GM19025 (cell line): ENCODE measurements around the gene PRSS23.

Source experiments
- ATAC-seq: cut with Tn5 transposase; IDR thresholded peaks from one replicate; pipeline ENCODE4 v1.9.1; 2021; ENCODE audit warnings: mild to moderate bottlenecking, low read depth, moderate library complexity; ENCODE audit not compliant: unreplicated experiment

Gene PRSS23

DNA sequence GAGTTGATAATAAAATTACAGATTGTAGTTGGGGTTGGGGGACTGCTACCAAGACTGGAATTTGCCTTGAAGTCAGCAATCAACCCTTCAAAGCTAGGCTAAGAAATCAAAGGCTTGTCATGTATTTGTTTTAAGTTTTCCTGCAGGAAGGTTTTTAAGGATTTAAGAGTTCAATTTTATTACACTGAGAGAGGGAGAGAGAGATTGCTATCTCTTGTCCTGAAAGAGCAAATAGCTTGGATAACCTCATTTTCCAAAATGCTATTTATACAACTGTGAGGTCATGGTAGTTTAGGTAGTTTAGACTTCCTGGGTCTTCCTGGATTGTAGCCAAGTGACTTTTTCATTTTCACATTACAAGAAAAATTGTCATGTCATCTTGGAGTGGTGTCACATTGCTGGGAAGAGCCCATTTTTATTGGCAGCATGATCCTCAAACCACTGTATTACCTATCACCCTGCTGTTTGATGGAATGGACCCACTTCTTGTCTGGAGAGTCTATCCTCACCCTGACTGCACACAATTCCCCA is 10.1 kb upstream of the PRSS23 start:
- no peak for ATAC-seq

DNA sequence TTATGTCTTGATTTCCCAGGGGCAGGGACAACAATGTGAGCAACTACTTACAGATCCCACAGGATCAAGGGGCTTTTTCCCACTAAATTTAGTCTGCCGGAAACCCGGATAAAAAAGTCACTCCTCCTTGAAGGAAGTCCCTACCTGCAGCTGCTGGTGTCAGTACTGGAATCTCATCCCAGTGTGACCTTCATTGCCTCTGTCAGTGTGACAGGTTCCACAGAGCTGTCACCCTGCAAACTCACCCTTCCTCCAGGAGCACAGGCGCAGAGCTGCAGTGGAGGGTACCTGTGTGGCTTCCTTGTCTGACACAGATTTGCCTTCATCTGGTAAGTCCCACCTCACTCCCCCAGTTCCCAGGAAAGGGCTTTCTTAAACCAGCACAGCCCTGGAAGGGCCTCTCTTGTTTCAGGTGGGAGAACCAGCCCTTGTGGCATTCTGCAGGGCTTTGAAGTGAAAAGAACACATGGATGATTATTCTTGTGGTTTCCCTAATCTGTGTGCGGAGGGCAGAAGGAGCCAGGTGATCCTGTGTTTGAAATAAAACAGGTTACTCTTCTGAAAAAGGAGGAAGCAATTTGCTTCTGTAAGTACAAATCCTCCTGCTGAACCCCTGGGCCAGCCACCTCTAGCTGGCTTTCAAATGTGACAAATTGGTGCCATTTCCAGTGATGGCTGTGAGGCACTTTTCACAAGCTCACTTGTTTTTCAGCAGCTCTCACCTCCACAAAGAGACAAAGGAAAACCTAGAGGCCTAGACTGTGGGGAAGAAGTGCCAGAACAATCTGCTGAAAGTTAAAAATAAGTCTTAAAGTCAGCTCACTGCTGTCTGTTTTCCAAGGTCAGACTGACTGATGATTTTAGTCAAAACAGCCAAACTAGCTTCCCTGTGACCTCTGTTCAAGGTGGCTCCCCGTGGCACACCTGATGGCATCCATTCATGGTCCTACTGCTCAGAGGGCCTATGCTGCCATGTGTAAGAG is 9.2 kb upstream of the PRSS23 start:
- no peak for ATAC-seq

DNA sequence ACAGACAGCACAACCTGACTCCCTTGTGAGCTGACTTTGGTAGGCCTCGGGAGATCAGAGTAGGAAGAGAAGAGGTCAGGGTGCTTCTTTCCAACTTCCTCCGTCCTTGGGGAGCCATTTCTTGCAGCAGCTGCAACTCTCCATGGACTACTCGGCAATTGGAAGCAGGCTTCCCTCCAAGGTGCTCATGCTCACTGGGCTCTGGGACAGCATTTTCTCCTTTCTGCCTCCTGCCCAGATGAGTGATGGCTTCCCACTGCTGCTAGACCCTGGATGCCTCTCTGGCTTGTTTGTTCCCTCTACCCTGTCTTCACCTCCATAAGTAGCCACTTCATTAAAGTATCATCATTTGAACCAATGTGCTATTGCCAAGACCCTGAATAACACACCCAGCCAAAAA is 8.2 kb upstream of the PRSS23 start:
- no peak for ATAC-seq

DNA sequence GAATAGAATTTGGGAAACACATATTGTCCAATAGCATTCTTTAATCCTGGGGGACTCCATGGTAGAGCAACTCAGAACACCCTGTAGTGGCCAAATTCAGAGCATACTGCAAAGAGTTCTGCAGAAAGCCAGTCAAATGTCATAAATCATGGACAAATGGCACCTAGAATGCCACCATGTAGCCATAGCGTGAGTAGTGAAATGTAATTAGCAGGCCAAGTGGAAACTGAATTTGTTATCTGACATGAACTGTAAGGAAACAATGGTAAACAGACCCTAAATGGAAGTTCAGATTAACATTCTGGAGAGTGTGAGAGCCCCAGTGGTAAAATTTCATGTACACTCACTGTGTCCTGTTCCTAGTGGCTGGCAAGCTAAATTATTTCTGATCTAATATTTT is 7.0 kb upstream of the PRSS23 start:
- no peak for ATAC-seq

DNA sequence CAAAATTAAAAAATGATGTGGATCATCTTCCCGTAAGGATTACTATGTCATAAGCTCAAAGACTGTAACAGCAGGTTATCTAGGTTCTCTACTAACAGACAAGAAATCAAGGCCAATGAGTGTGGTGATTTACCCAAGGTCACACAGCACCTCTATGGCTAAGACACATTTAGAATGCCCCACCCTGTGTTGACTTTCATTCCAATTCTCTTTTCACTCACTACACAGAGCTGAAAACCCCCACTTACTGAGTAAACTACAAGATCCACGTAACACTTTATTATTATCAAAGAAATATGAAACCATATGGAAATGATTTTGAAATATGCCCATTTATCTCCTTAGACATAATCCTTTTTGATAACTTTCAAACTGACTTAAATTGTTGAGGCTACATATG is 4.8 kb upstream of the PRSS23 start:
- no peak for ATAC-seq

DNA sequence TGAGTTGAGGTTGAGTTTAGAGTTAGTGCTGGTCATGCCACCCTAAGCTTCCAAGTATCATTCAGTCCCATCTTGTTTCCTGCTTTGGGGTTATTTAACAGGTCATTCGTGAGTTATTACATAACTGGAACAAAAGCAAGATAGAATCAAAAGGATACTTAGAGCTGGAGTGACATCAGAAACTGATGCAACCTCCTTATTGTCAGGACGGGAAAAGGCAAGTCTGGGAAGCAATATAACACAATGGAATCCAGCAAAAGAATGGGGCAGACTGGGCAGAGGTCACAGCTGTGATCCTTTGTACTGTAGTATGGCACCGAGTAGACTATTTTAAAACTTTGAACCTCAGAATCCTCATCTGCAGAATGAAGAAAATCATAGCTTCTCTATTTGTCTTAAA is 4.4 kb upstream of the PRSS23 start:
- no peak for ATAC-seq

DNA sequence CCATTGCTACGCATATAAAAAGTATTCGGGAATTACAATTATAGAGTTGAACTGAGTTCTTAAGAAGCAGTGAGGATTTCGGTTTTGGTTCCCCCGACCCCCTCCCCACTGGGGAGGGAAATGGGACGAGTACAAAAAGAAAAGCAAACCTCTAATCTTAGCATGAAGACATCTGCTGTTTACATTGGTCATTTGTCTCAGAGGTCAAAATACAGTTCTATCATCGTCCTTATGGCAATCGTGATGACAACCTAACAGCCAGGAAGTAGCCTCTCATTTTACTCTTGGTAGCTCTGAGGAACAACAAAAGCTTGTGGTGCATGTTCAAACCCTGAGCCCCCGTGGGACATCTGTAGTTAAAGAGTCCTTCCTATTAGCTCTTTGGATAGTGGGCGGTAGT is 3.2 kb upstream of the PRSS23 start:
- no peak for ATAC-seq

DNA sequence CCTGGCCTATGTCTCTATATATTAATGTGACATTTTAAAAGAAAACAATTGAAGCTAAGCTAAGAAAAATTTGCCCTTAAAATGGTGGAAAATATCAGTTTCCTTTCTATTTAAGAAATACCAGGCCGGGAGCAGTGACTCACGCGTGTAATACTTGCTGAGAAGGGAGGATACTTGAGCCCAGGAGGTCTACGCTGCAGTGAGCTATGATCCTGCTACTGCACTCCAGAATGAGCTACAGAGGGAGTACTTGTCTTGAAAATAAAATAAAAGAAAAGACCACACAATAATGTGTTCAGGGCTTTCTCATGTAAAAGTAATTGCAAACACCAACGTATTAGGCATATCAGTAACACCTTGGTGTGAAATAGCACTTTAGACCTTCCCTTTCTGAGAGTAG is 1.4 kb upstream of the PRSS23 start:
- no peak for ATAC-seq

DNA sequence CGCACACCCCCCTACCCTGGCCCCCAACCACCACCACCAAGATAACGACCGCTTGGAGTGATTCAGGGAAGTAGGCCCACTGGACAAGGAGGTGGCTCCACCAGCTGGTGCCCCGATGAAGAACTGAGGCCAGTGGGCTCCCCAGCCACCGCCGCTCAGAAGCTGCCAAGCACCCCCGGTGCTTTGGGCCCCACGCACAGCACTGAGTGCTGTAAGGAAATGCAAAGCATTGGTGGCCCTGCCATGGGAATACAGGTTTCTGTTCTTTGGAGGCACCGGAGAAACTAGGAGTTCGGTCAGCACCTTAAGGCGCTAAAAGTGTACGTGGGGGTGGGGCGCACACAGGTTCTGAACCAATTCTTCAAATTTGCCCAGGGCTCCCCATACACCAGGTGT is 664 bp upstream of the PRSS23 start:
- no peak for ATAC-seq

DNA sequence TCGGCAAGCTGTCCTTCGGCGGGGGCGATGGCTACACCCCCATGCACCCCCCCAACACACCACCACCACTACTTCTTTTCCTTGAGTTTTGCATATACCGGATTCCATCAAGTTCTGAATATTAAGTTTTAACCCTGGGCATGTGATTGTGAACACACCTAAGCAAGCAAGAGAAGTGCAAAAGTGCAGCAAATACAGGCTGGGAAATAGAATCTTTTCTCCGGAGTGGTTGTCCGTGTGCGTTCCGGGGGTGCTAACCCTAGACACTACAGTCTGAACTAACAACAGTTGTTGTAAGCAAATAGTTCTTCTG is 574 bp downstream of the PRSS23 start:
- no peak for ATAC-seq

DNA sequence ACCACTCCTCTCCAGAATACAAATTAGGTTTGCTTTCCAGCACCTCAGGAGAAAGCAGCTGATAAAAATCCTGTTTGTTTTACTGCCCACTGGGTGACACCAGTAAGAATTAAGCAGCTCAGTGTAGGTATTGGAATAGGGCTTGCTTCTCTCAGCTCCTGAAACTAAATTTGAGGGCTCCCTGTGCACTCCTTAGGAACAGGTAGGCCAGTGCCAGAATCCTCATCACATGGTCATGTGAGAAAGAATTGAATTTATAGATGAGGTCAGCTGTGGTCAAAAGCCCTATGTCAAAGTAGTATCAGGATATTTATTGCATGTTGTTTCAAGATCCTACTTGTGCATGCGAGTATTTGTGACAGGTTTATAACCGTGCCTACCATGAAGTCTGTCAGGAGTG is 1.0 kb downstream of the PRSS23 start:
- ATAC-seq = no peak

DNA sequence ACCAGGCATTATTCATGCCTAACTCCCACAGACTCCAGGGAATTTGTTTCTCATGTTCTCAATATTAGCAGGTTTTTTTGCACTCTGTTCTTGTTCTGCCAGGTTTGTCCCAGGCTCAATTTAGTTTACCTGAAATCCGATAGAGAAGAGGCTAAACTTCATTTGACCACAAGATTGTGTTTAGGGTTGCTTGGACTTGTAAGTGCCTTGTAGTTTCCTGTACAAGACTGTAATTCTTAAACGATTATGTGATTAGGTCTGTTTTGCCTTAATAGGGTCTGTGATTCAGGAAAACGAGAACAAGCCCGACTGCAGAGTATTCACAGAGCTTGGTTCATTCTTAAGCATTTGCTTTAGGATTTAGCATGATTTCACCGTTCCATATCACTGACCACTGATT is 1.8 kb downstream of the PRSS23 start:
- no peak for ATAC-seq

DNA sequence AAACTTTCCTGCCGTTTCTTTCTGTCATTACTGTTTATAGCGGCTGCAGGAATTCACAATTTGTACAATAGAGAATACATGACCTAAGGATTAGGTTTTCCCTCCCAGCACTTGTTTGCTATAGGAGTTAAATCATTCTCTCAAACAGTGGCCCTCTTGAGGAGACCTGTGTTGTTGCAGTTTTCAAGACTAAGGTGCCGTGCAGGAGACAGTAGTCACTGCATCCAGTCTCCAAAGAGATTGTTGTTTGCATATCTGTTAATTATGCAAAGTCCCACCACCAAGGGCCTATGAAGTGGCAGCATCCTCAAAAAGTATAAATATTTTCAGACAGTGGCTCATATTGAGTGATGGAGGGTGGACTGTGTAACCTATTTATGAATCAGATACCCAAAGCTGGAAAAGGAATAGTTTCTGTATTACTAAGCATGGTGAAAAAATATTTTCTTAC is 2.3 kb downstream of the PRSS23 start:
- no peak for ATAC-seq

DNA sequence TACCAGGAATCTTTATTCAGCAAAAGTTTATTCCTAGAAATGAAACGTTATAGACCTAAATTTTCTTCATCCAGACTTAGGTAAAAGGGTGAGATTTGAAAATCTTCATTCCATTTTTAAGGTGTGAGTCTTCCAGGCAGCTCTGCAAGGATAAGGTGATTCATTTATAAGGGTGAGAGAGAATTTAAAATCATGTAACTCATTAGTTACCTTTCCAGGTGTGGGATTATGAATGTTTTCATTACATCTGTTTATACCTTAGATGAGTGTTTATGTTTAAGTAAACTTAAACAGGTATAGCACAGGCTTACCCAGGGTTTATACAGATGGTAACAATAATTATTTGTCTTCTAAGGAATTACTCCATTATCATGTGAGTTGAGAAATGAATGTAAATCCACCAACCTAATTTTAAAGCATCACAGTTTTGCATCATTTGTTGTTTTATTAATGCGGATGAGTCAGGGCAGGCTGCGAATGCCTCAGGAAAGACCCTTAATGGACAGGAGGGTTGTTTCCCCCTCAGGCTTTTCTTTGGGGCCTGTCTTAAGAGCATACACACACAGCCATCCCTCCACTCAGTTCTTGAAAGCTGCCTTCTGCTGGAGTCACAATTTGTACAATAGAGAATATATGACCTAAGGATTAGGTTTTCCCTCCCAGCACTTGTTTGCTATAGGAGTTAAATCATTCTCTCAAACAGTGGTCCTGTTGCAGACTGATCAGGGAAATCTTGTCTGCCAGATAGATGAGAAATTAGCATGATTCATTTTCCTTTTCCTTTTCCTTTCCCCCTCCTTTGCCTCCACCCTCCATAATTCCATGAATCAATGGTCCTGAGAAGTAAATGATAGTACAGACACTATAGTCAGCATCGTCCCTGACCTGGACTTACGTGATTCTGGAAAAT is 3.0 kb downstream of the PRSS23 start:
- ATAC-seq = no peak

DNA sequence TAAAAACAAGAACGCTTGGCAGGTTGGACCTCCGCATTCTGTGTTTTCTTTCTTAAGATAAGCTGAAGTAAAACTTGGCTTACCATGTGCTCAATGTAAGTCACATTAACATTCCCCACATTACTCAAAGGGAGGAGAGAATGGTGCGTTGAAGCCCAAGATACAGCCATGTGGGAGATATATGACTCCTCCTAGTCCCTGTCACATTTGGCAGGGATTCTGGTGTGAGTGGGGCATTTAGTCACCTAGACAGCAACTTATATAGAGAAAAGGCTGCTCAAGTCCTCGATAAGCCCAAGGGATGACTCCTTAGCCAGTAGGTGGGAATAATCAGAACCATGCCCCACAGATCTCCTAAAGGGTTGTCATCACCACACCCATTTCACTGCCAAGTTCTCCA is 4.6 kb downstream of the PRSS23 start:
- no peak for ATAC-seq

DNA sequence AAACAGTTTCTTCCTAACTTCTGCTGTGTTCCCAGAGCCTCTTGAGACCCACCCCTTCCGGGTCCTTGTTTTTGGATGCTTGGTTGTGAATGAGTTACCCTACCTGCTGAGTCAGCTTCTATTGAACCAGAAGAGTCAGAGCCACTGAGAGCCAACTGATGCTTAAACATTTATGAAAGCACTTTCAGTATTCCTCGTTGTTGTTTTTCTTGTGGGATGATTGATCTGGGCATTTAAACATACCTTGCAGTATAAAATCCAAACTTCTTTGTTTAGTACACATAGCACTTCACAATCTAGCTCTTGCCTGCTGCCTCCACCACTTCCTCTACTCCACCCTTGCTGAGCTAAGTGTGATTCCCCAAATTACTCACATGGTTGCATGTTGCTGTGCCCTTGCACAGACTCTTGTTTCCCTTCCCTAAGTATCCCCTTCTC is 5.5 kb downstream of the PRSS23 start:
- ATAC-seq = peak; percentile 90

DNA sequence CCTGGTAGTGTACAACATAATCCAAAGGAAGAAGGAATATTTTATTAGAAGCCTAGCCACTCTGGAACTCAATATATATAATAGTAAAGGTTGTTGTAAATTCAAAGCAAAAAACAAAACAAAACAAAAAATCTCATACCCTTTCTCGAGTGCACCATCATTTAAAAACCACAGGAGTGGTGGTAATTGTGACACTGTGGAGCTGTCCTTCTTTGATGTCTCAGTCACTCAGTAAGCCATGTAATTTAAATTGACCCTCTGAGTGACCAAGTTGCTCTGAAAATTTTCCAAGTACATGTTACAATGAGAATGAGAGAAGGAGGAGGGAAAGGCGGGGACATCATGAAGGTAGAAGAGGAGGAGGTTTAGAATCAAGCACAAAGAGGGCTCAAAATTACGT is 6.6 kb downstream of the PRSS23 start:
- ATAC-seq = no peak

DNA sequence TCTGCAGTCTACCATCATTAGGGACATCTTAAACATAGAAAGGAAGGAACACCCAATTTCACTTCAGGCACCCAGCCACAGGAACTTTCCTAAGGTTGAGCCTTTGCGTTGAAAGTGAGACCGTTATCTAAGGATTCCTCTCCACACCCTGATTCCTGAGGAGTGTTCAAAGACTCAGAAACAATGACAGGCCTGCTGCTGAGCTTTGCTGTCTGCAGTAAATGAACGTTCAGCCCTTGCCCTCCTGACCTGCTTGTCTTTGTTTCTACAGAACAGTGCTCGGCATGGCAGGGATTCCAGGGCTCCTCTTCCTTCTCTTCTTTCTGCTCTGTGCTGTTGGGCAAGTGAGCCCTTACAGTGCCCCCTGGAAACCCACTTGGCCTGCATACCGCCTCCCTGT is 7.0 kb downstream of the PRSS23 start:
- ATAC-seq = no peak

DNA sequence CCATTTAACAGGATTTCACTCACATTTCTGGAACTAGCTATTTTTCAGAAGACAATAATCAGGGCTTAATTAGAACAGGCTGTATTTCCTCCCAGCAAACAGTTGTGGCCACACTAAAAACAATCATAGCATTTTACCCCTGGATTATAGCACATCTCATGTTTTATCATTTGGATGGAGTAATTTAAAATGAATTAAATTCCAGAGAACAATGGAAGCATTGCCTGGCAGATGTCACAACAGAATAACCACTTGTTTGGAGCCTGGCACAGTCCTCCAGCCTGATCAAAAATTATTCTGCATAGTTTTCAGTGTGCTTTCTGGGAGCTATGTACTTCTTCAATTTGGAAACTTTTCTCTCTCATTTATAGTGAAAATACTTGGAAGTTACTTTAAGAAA is 9.2 kb downstream of the PRSS23 start:
- no peak for ATAC-seq

DNA sequence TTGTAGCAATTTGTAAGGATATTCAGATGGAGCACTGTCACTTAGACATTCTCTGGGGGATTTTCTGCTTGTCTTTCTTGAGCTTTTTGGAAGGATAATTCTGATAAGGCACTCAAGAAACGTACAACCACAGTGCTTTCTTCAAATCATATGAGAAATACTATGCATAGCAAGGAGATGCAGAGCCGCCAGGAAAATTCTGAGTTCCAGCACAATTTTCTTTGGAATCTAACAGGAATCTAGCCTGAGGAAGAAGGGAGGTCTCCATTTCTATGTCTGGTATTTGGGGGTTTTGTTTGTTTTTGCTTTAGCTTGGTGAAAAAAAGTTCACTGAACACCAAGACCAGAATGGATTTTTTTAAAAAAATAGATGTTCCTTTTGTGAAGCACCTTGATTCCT is 9.9 kb downstream of the PRSS23 start:
- ATAC-seq = no peak

DNA sequence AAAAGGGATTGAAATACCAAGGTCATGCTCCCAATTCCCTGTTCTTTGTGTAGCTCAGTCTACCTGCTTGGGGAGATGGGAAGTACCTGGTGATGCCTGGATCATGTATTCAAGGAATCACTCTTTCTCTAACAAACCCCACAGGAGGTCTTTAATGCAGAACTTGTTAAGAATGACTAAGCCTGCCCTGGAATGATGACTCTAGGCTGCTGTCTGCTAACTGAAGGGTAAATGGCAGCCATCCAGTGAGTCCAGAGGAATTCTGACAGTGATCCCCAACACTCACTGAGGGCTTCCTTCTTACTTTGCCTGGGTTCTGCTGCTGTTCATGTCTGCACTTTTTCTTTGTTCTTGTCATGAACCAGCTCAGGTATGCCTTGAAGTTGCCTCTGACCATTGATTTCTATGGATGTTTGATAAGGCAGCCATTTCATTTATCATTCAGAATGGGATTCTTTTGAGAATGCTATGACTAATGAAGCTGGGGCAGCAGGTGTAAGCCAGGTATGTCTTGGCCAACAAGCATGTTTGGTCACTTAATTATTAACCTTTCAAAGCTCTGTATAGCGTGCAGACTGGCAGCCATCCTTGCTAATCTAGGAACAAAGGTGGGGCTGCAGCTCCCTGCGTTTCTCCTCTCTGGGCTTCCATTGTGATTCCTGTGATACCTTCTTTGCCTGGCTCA is 11.4 kb downstream of the PRSS23 start:
- no peak for ATAC-seq
